Endothelial cell of hepatic sinusoid (primary cell): ENCODE data around the gene EMD.

Source experiments
- in situ Hi-C: cut with HindIII; loops from 2 replicates; pipeline ENCODE4 v1.10.0; 2017; ENCODE audit warnings: low sequenced_read_pairs

Gene EMD

GRCh38 chrX:154412468-154412867 lies 33.4 kb downstream of the EMD start:
- in situ Hi-C loops = no loop called here

GRCh38 chrX:154413142-154413541 lies 34.0 kb downstream of the EMD start:
- in situ Hi-C loops = no loop called here

GRCh38 chrX:154417157-154417556 lies 38.1 kb downstream of the EMD start:
- in situ Hi-C loops = no loop called here

- in situ Hi-C loops = no loop called here
Observed at GRCh38 chrX:154419189-154419588, 40.1 kb downstream of the EMD start.

GRCh38 chrX:154419688-154420401 lies 40.8 kb downstream of the EMD start:
- in situ Hi-C loops = loop anchor here (10.0 kb wide), 1 partner anchor 325 kb away; the partner anchor contains the start of gene MECP2

- in situ Hi-C loops = loop anchor here (10.0 kb wide), 1 partner anchor 326 kb away; the partner anchor contains the start of gene MECP2
Observed at GRCh38 chrX:154420402-154420756, 41.3 kb downstream of the EMD start.

GRCh38 chrX:154426916-154427770 lies 48.0 kb downstream of the EMD start:
- in situ Hi-C loops = loop anchor here (10.0 kb wide), 1 partner anchor 332 kb away; the partner anchor contains the start of gene MECP2

GRCh38 chrX:154428176-154429171 lies 49.4 kb downstream of the EMD start, which contains the start of gene ATP6AP1:
Gene ATP6AP1, plus strand, starts transcription at chrX:154428677. Its CDS starts 16 bp downstream, at chrX:154428693.
- in situ Hi-C loops = loop anchor here (10.0 kb wide), 1 partner anchor 334 kb away; the partner anchor contains the start of gene MECP2

GRCh38 chrX:154429711-154430110 lies 50.6 kb downstream of the EMD start:
- in situ Hi-C loops = loop anchor here (10.0 kb wide), 1 partner anchor 335 kb away; the partner anchor contains the start of gene MECP2

- in situ Hi-C loops = no loop called here
Observed at GRCh38 chrX:154430479-154430878, 51.4 kb downstream of the EMD start.

GRCh38 chrX:154430916-154431315 lies 51.8 kb downstream of the EMD start:
- in situ Hi-C loops = no loop called here
